Activated CD4-positive, alpha-beta T cell treated with anti-CD3 and anti-CD28 coated beads, Interleukin-2, Interleukin-4, amounts not matched to agents 100 ng/mL and 50 ng/mL, durations not matched to agents 16 hours and 8 hours (primary cell): ENCODE results near the gene PGS1.

ENCODE experiments used
- DNase-seq: peaks from one replicate; pipeline ENCODE4 v3.0.0-alpha.2; 2020; ENCODE audit warnings: low spot score

The PGS1 gene

GRCh38 chr17:78428836-78429617, 50.6 kb downstream of the PGS1 start:
- no peak for DNase-seq

- no peak for DNase-seq
Observed at GRCh38 chr17:78429618-78429995, 51.2 kb downstream of the PGS1 start.

DNA sequence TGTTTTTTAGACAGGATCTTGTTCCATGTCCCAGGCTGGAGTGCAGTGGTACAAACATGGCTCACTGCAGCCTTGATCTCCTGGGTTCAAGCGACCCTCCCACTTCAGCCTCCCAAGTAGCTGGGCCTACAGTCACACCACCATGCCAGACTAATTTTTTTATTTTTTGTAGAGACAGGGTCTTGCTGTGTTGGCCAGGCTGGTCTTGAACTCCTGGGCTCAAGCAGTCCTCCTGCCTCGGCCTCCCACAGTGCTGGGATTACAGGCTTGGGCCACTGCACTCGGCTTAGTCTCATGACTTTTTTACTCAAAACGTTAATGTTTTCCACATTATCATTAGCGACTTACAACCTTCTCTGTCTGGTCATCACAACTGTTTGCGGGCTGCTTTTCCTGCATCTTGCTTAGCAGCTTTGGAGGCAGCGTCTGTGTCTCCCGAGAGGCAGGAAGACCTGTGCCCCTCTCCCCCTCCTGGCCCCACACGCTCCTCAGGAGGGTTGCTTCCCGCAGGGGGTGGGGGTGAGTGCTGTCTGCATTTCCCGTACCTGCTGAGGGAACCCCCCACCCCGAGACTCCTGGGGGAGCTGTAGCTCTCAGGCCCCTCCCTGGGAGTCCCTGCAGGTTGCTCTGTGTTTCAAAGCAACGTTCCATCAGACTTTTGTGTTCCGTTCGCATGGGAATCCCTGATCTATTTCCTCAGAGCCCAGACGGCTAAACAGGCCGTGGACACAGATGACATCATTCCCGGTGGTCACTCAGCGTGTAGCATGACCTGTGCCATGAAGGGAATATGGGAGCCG, 52.6 kb downstream of the PGS1 start:
- no peak for DNase-seq

- no peak for DNase-seq
Observed at GRCh38 chr17:78431692-78431958, 53.2 kb downstream of the PGS1 start.

DNA sequence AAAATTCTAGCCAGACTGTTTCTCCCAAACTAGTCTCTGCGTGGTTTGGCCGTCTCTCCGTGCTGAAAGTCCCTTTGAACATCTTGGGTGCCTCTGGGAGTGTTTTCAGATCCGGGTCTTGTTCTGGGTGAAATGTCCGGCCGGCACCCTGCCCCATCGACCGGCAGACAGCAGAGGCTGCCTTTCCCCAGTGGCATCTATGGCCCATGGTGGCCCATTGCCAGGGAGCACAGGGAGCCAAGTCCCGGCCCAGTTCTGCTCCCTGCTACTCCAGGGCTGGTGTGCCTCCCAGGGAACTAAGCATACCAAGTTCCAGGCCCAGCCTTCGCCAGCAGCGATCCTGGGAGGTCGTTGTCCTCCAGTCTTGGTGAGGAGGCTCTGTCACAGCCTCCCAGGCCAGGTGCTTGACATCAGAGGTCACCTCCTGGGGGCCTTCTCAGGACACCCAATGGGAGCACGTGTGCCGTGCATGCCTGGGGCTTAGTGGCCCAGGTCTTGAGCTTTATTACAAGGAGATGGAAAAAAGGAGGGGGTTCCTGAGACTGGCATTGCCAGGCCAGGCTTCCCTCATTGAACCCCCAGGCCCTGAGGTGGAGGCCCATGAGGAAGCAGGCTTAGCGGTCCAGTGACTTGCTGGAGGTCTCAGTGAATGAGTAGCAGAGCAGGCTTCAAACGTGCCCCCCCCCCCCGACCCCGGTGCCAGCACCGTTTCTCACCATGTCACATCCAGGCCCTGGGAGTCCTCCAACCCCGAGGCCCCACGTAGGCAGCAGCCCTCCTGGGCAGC, 54.0 kb downstream of the PGS1 start:
- DNase-seq = no peak

DNA sequence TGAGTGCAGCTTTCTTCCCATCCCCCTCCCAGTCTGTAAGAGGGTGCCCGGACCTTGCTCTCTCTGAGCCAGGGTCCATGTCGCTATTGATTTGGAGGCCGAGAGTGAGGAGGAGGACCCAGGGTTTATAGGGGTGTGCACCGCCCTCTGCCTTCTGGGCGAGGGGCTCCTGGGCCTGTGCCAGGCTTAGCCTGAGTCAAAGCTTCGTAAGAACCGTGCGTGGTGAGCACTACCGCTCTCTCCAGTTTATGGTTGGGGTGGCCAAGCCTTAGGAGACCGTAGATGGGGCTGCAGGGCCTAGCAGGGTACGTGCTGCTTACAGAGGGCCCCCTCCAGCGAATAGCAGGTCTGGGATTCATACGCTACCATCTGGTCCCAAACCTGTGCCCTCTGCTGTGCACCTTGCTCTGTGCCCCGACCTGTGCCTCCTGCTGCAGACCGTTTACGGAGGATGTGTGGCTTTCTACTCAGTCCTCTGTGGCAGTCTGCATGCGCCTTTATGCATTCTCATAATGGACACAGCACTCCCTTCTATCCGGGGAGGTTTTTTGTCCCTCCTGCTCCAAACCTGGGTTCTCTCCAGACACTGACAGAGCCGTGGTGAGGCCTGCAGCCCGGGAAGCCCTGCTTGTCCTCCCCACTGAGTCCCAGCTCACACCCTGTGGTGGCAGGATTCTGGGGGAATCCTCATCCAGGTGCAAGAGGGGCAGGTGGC, 54.7 kb downstream of the PGS1 start:
- no peak for DNase-seq

GRCh38 chr17:78433780-78434335, 55.4 kb downstream of the PGS1 start:
- no peak for DNase-seq

DNA sequence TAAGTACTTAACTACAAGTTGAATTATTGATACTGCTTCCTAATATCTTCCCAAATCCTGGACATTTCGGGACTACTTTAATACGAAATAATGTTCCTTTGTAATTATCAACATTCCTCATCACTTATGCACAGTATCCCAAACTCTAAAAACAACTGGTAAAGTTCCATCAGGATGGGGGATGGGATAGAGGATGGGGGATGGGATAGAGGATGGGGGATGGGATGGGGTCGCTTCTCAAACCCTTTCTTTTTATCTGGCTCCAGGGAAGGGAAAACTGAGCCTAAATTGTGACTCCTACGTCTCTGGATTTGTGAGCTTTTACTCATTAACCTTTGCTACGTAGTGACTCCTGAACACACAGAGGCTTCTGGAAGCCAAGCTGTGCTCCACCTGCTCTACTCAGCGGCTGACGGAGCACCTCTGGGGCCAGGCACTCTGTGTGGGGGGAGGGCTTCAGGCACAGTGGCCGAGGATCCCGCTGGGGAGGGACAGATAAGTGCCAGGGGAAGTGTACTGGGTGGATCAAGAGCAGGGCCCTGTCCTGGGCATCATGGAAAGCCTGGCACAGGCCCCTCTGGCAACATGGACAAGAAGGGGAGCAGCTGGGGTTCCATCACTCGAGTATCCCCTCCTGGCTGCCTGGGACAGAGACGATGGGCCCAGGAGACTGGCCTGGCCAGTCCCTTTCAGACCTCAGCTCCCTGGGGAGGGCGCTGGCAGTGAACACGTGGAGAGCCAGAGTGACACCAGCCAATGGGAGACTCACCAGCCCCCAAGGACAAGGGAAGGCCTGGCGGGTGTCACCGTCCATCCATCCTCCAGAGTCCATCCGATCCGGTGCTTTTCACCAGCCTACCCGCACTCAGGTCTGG, 56.2 kb downstream of the PGS1 start:
- DNase-seq = no peak

DNA sequence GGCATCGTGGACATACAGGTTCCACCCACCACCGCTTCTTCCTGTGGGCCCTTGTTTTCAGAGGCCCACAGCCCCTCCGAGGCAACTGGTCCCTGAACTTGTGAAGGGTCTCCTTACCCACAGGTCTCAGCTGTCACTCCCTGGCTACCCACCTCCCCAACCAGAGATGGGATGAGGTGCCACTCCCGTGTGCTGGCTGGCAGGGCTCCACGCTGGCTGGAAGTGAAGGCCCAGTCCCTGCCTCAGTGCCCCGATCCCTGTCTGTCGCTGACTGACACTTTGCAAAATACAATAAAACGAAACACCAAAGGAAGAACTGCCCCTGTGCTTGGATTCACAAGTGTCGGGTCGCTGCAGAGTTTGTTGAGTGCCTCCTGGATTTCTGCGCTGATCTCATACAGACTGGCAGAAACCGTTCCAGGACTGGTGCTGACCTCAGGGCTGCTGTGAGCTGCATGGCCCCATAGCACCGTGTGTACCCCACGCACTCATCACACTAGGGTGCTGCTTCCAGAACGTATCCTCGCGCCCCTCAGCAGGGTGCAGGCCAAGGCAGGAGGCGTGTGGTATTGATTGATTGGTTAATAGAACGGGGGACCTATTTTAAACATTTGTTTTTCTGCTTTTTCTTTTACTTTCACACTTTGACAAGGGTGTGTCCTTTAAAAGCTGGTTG, 57.0 kb downstream of the PGS1 start:
- DNase-seq = no peak

GRCh38 chr17:78437508-78438169, 59.2 kb downstream of the PGS1 start:
- DNase-seq = no peak

DNA sequence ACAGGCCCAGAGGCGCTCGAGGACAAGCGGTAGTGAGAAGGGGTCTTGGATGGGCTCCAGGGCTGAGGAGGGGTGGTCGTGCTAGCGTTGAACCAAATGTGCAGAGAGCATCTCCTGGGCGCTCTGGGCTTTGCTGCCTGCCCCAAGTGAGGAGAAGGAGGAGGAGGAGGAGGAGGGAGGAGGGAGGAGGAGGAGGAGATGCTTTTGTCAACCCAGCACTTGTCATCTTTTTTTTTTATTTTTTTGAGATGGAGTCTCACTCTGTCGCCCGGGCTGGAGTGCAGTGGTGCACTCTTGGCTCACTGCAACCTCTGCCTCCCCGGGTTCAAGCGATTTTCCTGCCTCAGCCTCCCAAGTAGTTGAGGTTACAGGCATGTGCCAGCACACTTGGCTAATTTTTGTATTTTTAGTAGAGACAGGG, 59.8 kb downstream of the PGS1 start:
- DNase-seq = no peak

DNA sequence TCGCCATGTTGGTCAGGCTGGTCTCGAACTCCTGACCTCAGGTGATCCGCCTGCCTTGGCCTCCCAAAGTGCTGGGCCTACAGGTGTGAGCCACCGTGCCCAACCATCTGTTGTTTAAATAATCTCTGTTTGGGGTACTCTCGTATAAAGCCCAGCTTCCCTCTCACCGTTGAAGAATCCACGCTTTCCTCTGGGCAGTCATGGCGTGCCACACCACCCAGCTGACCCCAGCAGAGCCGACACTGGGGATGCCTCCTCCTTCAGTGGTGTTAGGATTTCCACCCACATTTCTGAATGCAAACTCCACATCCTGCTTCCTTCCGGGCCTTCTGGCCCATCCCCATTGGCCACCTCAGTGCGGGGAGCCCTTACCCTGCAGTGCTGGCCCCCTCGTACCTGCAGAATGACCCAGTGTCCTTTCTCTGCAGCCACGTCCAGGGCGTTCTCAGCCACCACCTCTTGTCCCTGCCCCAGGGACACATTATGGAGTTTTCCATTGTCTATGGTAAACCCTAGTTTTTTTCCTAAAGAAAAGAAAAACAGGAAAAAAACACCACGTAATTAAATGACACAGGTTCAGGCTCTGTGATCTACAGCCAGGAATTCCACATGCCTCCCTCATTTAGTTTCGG, 60.4 kb downstream of the PGS1 start:
- DNase-seq = no peak

DNA sequence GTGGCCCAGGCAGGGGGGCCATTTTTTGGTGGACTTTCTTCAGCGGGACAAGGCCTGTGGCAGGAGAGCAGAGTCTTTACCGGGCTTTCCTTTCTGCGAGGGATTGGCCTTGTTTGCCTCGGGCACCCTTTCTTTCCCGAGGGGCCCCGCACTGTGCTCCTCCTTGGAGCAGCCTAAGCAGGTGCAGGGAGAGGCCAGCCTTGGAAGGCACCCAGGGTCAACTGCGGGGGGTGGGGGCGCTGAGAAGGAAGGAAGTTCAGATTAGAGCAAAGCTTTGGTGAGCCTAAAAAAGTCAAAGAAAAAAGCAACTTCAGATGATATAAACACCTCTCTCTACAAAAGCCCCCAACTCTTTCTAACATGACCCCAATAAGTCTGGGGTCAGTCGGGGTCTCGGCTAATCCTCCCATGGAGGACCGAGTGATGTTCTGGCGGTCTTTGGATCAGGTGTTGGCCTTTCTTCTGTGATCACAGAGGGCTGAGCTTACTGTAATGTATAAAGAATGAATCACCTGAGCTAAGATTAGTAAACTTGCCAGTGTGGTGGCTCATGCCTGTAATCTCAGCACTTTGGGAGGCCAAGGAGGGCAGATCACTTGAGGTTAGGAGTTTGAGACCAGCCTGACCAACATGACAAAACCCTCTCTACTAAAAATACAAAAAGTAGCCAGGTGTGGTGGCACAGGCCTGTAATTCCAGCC, 63.0 kb downstream of the PGS1 start:
- no peak for DNase-seq

DNA sequence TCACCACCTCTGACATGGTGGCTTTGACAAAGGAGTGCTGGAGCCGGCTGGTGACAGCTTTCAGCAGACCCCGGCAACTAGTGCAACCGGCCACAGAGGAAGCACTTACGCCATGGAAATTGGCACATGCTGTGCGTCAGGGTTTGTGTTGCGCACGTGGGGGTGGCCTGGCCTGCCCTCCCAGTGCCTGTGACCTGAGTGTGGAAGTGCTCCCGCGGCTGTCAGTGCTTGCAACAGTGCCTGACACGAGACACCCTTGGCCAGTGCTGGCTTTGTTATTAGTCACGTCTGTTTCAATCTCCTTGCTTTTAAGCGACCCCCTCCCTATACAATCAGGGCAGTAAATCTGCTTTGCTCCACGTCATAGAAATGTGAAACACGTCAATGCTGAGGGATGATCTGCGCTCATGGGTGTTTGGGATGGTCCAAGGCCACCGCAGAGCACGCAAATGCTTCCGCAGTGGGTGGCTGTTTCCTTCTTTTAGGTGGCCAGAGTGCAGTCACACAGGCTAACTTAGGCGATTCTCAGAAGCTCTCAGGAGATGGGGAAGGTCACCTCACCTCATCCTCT, 64.3 kb downstream of the PGS1 start:
- DNase-seq = no peak

DNA sequence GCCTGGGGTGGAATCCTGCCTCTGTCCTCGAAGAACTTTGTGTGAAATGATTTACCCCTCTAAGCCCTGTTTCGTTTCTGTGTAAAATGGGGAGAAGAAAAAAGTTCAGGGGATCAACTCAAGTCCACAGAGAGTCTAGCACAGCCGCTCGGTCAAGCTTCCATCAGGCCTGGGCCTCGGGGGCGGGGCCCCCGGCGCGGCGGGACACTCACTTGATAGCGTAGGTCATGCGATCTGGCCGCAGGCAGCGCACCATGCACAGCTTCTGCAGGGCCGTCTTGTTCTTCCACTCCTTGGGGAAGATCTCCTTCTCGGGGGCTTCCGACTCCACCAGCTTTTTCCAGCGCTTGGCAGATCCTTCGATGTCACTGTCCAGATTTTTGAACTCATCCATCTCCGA, 65.9 kb downstream of the PGS1 start:
- no peak for DNase-seq

- no peak for DNase-seq
Observed at GRCh38 chr17:78446833-78447232, 68.4 kb downstream of the PGS1 start.

- DNase-seq = peak; percentile 13
Observed at GRCh38 chr17:78448356-78448993, 70.0 kb downstream of the PGS1 start.
